ENCODE measurements around the gene CCDC27.

Gene CCDC27

GRCh38 chr1:3736131-3736561 is 16.1 kb upstream of the CCDC27 start:
- no peak for TF ChIP-seq CTCF (IDR thresholded peaks at IDR 0.05)
- Histone ChIP-seq H3K4me3 (no peak overlapping the region), H3K27ac (no peak overlapping the region)
- no peak for DNase-seq (ENCODE audit: low spot score)

- no peak for TF ChIP-seq CTCF (IDR thresholded peaks at IDR 0.05)
- no peak for DNase-seq (ENCODE audit: low spot score)
Measured at GRCh38 chr1:3736708-3737107, 15.5 kb upstream of the CCDC27 start.

GRCh38 chr1:3738943-3739342 is 13.3 kb upstream of the CCDC27 start:
- TF ChIP-seq CTCF (IDR thresholded peaks at IDR 0.05) = no peak
- Histone ChIP-seq H3K27ac (no peak overlapping the region), H3K4me3 (no peak overlapping the region)
- no peak for DNase-seq (ENCODE audit: low spot score)

More at GRCh38 chr1:3736708-3737107, 15.5 kb upstream of the CCDC27 start:
- Histone ChIP-seq H3K27ac (no peak overlapping the region), H3K4me3 (no peak overlapping the region)

- no peak for DNase-seq (ENCODE audit: low spot score)
- TF ChIP-seq CTCF (IDR thresholded peaks at IDR 0.05) = no peak
- Histone ChIP-seq H3K27ac (no peak overlapping the region), H3K4me3 (no peak overlapping the region)
Measured at GRCh38 chr1:3740042-3740441, 12.2 kb upstream of the CCDC27 start.

- Histone ChIP-seq H3K27ac (no peak overlapping the region), H3K4me3 (no peak overlapping the region)
- DNase-seq (ENCODE audit: low spot score) = no peak
- TF ChIP-seq CTCF (IDR thresholded peaks at IDR 0.05) = no peak
Measured at GRCh38 chr1:3740752-3741151, 11.5 kb upstream of the CCDC27 start.

- no peak for TF ChIP-seq CTCF (IDR thresholded peaks at IDR 0.05)
Measured at GRCh38 chr1:3741566-3742438, 10.4 kb upstream of the CCDC27 start.

More at GRCh38 chr1:3741566-3742438, 10.4 kb upstream of the CCDC27 start:
- no peak overlapping the region for H3K4me3 ChIP-seq
- H3K27ac ChIP-seq = no peak overlapping the region
- no peak for DNase-seq (ENCODE audit: low spot score)
